T-cell (primary cell): ENCODE results near the gene TWIST2. TPM values are rescaled to one million over a fixed set of nuclear protein-coding genes. Genes with fewer than 3 reads are reported as not detected.

Experiments used
- ATAC-seq, 4 experiments: fragments of 200-7000 bp in 3 of 4; fragments of 150-1000 bp in 1 of 4; cut with Tn5 transposase; replicated peaks in 1 of 4; 1 replicate in 3 of 4; 2 replicates in 1 of 4; pipeline ENCODE4 v1.10.0; 2021; ENCODE audit warnings: moderate library complexity in 3 of 4, mild to moderate bottlenecking in 2 of 4, moderate number of reproducible peaks in 1 of 4
- CTCF ChIA-PET, 2 donors: fragments of 300-600 bp; sonication (Branson Sonifier 250); formaldehyde crosslinking; loops; one replicate each; lab custom pipeline; 2022; ENCODE audit warnings: antibody characterized with exemption in 2 of 2; lab: Charles Lee
- POLR2A ChIA-PET, 2 donors: fragments of 300-600 bp; sonication (Branson Sonifier 250); formaldehyde crosslinking; loops; one replicate each; lab custom pipeline; 2022; ENCODE audit warnings: antibody characterized with exemption in 2 of 2; lab: Charles Lee
- DNase-seq, 35 experiments: peaks; one replicate each; pipeline versions ENCODE4 v3.0.0 to v3.0.0-alpha.2; 2013 to 2023
- H3K27ac ChIP-seq: one replicate; pipeline ENCODE4 v1.5.1; 2013; ENCODE audit warnings: low read length
- H3K27me3 ChIP-seq, 2 experiments: replicated peaks in 1 of 2; 1 replicate in 1 of 2; 2 replicates in 1 of 2; pipeline versions ENCODE4 v1.6.1 to v1.7.0; 2013; ENCODE audit warnings: low read length in 1 of 2, mixed read lengths in 1 of 2; ENCODE audit not compliant: control insufficient read depth in 2 of 2, insufficient read depth in 2 of 2; ENCODE audit errors: extremely low read depth in 1 of 2
- H3K36me3 ChIP-seq, 2 donors: 1 replicate in 1 of 2; 2 replicates in 1 of 2; pipeline versions ENCODE4 v1.6.1 to v1.7.0; 2013; ENCODE audit warnings: low read length in 1 of 2; ENCODE audit not compliant: control insufficient read depth in 2 of 2, insufficient read depth in 1 of 2; ENCODE audit errors: extremely low read depth in 1 of 2
- H3K4me1 ChIP-seq, 2 experiments: 1 replicate in 1 of 2; 2 replicates in 1 of 2; pipeline versions ENCODE4 v1.6.1 to v1.7.0; 2013; ENCODE audit warnings: low read length in 2 of 2, mixed read lengths in 1 of 2; ENCODE audit not compliant: insufficient read depth in 2 of 2, control insufficient read depth in 1 of 2; ENCODE audit errors: extremely low read depth in 1 of 2
- H3K4me3 ChIP-seq, 2 donors: 1 replicate in 1 of 2; 2 replicates in 1 of 2; pipeline versions ENCODE4 v1.5.1 to v1.7.0; 2013; ENCODE audit warnings: mild to moderate bottlenecking in 2 of 2, low read length in 1 of 2, moderate library complexity in 1 of 2; ENCODE audit not compliant: control insufficient read depth in 1 of 2; ENCODE audit errors: extremely low read depth in 1 of 2
- H3K9me3 ChIP-seq: 2 replicates; pipeline ENCODE4 v1.7.0; 2013
- H3K27ac Mint-ChIP-seq, 2 donors: one replicate each; pipeline ENCODE4 v1.8.0; 2020 to 2021; ENCODE audit warnings: mild to moderate bottlenecking in 2 of 2, mixed read lengths in 2 of 2
- H3K27me3 Mint-ChIP-seq, 2 donors: one replicate each; pipeline ENCODE4 v1.8.0; 2021 to 2022; ENCODE audit warnings: mixed read lengths in 2 of 2
- H3K36me3 Mint-ChIP-seq: one replicate; pipeline ENCODE4 v1.8.0; 2021; ENCODE audit warnings: mixed read lengths
- H3K4me1 Mint-ChIP-seq, 3 donors: one replicate each; pipeline ENCODE4 v1.8.0; 2020 to 2022; ENCODE audit warnings: mixed read lengths in 3 of 3, mild to moderate bottlenecking in 1 of 3
- H3K4me3 Mint-ChIP-seq, 3 donors: one replicate each; pipeline ENCODE4 v1.8.0; 2020 to 2022; ENCODE audit warnings: mild to moderate bottlenecking in 3 of 3, mixed read lengths in 3 of 3, moderate library complexity in 3 of 3
- H3K9me3 Mint-ChIP-seq, 3 donors: one replicate each; pipeline ENCODE4 v1.8.0; 2020 to 2022; ENCODE audit warnings: mixed read lengths in 3 of 3
- WGBS: methylation state at CpG from one replicate; pipeline ENCODE4 v1.1.5; 2013; ENCODE audit warnings: missing lambda C conversion rate; ENCODE audit not compliant: insufficient coverage; 5-methylcytosine and 5-hydroxymethylcytosine counted together
- total RNA-seq, 35 experiments: library from RNA in 6 of 35; stranded (reverse) in 6 of 35; fragments of 120-200 nt in 1 of 35; gene quantifications; one replicate each; pipeline versions ENCODE4 v1.2.1 to v1.2.4 and lab custom pipeline; 2013 to 2026

TWIST2 gene
- total RNA-seq, 5 donors from 2014 or later (not counting 1 experiment from before 2014, with no cell fraction given), result not detected

- H3K27me3 Mint-ChIP-seq, result peaks cover 9 to 18% of the 10 kb centered on the region in 2 donors
- no peak for DNase-seq
- H3K4me1 Mint-ChIP-seq, result no peaks in the 10 kb centered on the region
- no peak overlapping the region for H3K4me3 ChIP-seq
- no peaks in the 10 kb centered on the region for H3K36me3 Mint-ChIP-seq
- no peak for ATAC-seq
- H3K27ac Mint-ChIP-seq, result no peak overlapping the region
- H3K9me3 Mint-ChIP-seq, result no peaks in the 10 kb centered on the region
- WGBS, result 73% methylated on average over 9 of the region's 13 CpGs
- H3K4me1 ChIP-seq, result no peaks in the 10 kb centered on the region
- H3K27ac ChIP-seq, result no peak overlapping the region
- peaks cover 0 to 56% of the 10 kb centered on the region in 2 experiments for H3K27me3 ChIP-seq
- H3K4me3 Mint-ChIP-seq, result no peak overlapping the region
- CTCF ChIA-PET, result no interaction called here
- H3K9me3 ChIP-seq, result no peaks in the 10 kb centered on the region
- POLR2A ChIA-PET, result no interaction called here
- H3K36me3 ChIP-seq, result no peaks in the 10 kb centered on the region
These were observed 46.5 kb downstream of the TWIST2 start for GRCh38 chr2:238894226-238894949.

DNA sequence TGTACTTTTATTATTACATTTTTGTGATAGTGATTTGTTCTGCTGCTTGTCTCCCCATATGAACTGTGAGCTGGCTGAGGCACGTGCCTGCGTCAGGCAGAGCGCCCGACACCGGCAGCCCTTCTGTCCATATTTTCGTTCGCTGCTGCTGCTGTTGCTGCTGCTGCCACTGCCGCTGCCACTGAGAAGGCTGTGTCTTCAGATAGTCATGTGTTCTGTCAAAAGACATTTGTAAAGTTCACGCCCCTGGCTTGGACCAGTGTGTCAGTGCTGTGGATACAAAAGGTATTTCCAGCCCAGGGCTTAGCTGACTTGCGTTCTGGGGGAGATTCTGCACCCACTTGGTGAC, 47.0 kb downstream of the TWIST2 start:
- Histone ChIP-seq H3K36me3 (no peaks in the 10 kb centered on the region), H3K27me3 (peaks cover 0 to 55% of the 10 kb centered on the region in 2 experiments), H3K27ac (no peak overlapping the region), H3K4me3 (no peak overlapping the region), H3K9me3 (no peaks in the 10 kb centered on the region), H3K4me1 (no peaks in the 10 kb centered on the region)
- H3K36me3 Mint-ChIP-seq, result no peaks in the 10 kb centered on the region
- peaks cover 10 to 18% of the 10 kb centered on the region in 2 donors for H3K27me3 Mint-ChIP-seq
- no peak for DNase-seq
- ChIA-PET CTCF (no interaction called here), POLR2A (no interaction called here)
- 93% methylated on average over 10 of the region's 10 CpGs for WGBS
- no peaks in the 10 kb centered on the region for H3K9me3 Mint-ChIP-seq
- no peak for ATAC-seq
- H3K27ac Mint-ChIP-seq, result no peak overlapping the region
- H3K4me3 Mint-ChIP-seq, result no peak overlapping the region
- H3K4me1 Mint-ChIP-seq, result no peaks in the 10 kb centered on the region

DNA sequence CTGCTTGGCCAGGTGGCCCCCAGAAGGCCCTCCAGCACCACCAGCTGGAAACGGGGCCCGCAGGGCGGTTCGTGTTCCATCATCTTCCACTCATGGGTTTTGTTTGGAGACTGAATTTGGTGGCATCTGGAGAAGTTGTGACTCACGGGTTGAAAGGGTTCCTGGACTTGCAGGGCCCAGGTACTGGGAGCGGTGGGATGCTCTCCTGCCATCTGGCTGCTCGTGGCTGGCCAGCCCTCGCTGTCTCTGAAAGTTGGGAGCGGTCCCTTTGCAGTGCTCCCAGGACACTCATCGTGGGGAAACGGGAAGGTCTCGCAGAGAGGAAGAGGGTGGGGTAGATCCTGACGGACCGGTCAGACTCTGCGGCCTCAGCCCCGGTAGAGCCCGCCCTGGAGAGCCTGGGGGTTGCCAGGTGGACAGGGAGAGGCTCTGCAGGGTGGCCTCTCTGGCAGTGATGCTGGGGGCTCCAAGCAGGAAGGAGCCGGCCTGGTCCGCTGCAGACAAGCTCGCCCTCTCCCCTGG, 47.5 kb downstream of the TWIST2 start:
- CTCF ChIA-PET, result no interaction called here

DNA sequence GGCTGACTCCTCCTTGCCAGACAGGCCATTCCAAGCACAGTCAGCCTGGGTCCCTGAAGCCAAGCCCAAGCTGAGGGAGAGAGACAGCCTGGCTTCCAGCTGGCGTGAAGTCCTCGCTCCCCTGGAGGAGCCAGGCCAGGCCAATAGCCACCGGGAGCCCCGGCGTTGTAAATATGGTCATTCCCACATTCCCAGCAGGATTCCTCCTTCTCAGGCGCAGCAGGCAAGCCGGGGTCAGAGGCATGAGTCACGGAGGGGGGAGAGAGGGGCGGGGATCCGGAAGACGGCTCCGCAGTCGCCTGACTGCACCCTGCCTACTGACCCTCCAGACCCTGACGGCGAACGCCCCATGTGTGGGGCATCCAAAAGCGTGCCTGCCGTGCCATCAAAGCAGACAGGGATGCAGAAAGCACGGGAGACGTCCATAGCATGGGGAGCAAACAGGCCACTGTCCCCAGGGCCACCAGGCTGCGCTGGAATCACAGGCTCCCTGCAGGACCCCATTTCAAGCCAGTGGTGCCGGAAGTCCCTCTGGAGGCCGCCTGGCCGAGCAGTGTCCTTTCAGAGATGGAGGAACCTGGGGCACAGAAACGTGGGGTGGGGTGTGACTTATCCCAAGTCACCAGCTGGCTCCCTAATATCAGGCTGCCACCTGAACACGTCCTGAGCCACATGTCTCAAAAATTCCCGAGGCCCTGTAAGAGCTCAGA, 48.2 kb downstream of the TWIST2 start:
- no peak for DNase-seq
- Histone ChIP-seq H3K4me1 (no peaks in the 10 kb centered on the region), H3K27me3 (peaks cover 0 to 58% of the 10 kb centered on the region in 2 experiments), H3K4me3 (no peak overlapping the region), H3K27ac (no peak overlapping the region), H3K9me3 (no peaks in the 10 kb centered on the region), H3K36me3 (no peaks in the 10 kb centered on the region)
- 56% methylated on average over 16 of the region's 27 CpGs for WGBS
- Mint-ChIP-seq H3K4me1 (no peaks in the 10 kb centered on the region), H3K9me3 (no peaks in the 10 kb centered on the region), H3K4me3 (no peak overlapping the region), H3K27me3 (peaks cover 15 to 22% of the 10 kb centered on the region in 2 donors), H3K27ac (no peak overlapping the region), H3K36me3 (no peaks in the 10 kb centered on the region)
- ChIA-PET CTCF (no interaction called here), POLR2A (no interaction called here)
- no peak for ATAC-seq

More for the DNA sequence above, 47.5 kb downstream of the TWIST2 start:
- Mint-ChIP-seq H3K27ac (no peak overlapping the region), H3K27me3 (peaks cover 10 to 18% of the 10 kb centered on the region in 2 donors), H3K4me3 (no peak overlapping the region), H3K9me3 (no peaks in the 10 kb centered on the region), H3K4me1 (no peaks in the 10 kb centered on the region), H3K36me3 (no peaks in the 10 kb centered on the region)
- no peak overlapping the region for H3K27ac ChIP-seq
- ATAC-seq (no peak), DNase-seq (no peak)
- H3K4me3 ChIP-seq, result no peak overlapping the region
- no peaks in the 10 kb centered on the region for H3K36me3 ChIP-seq
- peaks cover 0 to 56% of the 10 kb centered on the region in 2 experiments for H3K27me3 ChIP-seq
- whole genome bisulfite sequencing, result 65% methylated on average over 16 of the region's 20 CpGs
- H3K9me3 ChIP-seq, result no peaks in the 10 kb centered on the region
- POLR2A ChIA-PET, result no interaction called here
- H3K4me1 ChIP-seq, result no peaks in the 10 kb centered on the region

DNA sequence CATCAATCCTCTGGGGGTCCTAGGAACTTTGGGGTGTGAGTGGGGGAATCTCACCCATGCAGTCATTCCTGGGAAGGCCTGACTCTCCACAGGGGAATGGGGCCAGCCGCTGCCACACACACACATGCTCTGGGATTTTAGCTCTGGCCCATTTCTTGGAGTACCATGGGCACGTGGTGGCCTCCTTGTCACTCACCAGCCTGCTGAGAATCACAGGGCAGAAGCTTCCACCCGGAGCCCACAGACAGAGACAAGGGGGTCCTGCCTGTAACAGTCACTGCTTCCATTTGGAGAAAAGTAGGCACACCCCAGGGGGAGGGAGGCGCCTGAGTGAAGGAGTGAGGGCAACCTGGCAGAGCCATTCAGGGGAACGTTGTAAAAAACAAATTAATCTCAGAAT, 48.8 kb downstream of the TWIST2 start:
- no peaks in the 10 kb centered on the region for H3K9me3 ChIP-seq
- no peak overlapping the region for H3K27ac ChIP-seq
- peaks cover 0 to 62% of the 10 kb centered on the region in 2 experiments for H3K27me3 ChIP-seq
- H3K36me3 ChIP-seq, result no peaks in the 10 kb centered on the region
- Mint-ChIP-seq H3K27ac (no peak overlapping the region), H3K9me3 (no peaks in the 10 kb centered on the region), H3K27me3 (peaks cover 15 to 25% of the 10 kb centered on the region in 2 donors), H3K4me3 (no peak overlapping the region), H3K36me3 (no peaks in the 10 kb centered on the region), H3K4me1 (no peaks in the 10 kb centered on the region)
- no peak overlapping the region for H3K4me3 ChIP-seq
- WGBS, result 57% methylated on average over 3 of the region's 5 CpGs
- ChIA-PET CTCF (no interaction called here), POLR2A (no interaction called here)
- no peaks in the 10 kb centered on the region for H3K4me1 ChIP-seq
- DNase-seq (no peak), ATAC-seq (no peak)

- no peak overlapping the region for H3K27ac Mint-ChIP-seq
- H3K4me1 ChIP-seq, result no peaks in the 10 kb centered on the region
- no peaks in the 10 kb centered on the region for H3K9me3 Mint-ChIP-seq
- H3K27me3 ChIP-seq, result peaks cover 0 to 69% of the 10 kb centered on the region in 2 experiments
- H3K27ac ChIP-seq, result no peak overlapping the region
- ATAC-seq (no peak), DNase-seq (no peak)
- H3K9me3 ChIP-seq, result no peaks in the 10 kb centered on the region
- H3K36me3 ChIP-seq, result no peaks in the 10 kb centered on the region
- ChIA-PET CTCF (no interaction called here), POLR2A (no interaction called here)
- peaks cover 15 to 25% of the 10 kb centered on the region in 2 donors for H3K27me3 Mint-ChIP-seq
- no peak overlapping the region for H3K4me3 Mint-ChIP-seq
- no peaks in the 10 kb centered on the region for H3K4me1 Mint-ChIP-seq
- no peak overlapping the region for H3K4me3 ChIP-seq
- H3K36me3 Mint-ChIP-seq, result no peaks in the 10 kb centered on the region
- WGBS, result 52% methylated on average over 7 of the region's 19 CpGs
These were observed 49.4 kb downstream of the TWIST2 start for GRCh38 chr2:238897122-238897880.
